Stomach (tissue), 9 donors: ENCODE results near the gene LYZL1. TPM values are rescaled to one million over a fixed set of nuclear protein-coding genes. Genes with fewer than 3 reads are reported as not detected.
A peak's percentile ranks its signal among the peaks of the same experiment; 100 is the strongest.

Experiments used
- DNase-seq, 2 donors: peaks; one replicate each; pipeline versions ENCODE4 v3.0.0 to v3.0.0-alpha.2; 2013 to 2019
- H3K27ac ChIP-seq, 5 donors: fragments of 200-600 bp in 4 of 5; sonication (generic) in 4 of 5; one replicate each; pipeline ENCODE4 v1.5.1; 2013 to 2019; ENCODE audit warnings: mild to moderate bottlenecking in 1 of 5, moderate library complexity in 1 of 5
- H3K27me3 ChIP-seq, 3 donors: fragments of 200-600 bp; sonication (generic); one replicate each; pipeline ENCODE4 v1.5.1; 2017 to 2019; ENCODE audit warnings: mixed run types in 1 of 3
- H3K36me3 ChIP-seq, 4 donors: fragments of 200-600 bp; sonication (generic); 1 replicate in 3 of 4; 2 replicates in 1 of 4; pipeline ENCODE4 v1.5.1; 2016 to 2019
- H3K4me1 ChIP-seq, 4 donors: fragments of 200-600 bp; sonication (generic); one replicate each; pipeline ENCODE4 v1.5.1; 2016 to 2019
- H3K4me3 ChIP-seq, 4 donors: fragments of 200-600 bp; sonication (generic) in 3 of 4; one replicate each; pipeline ENCODE4 v1.5.1; 2016 to 2019; ENCODE audit warnings: mild to moderate bottlenecking in 1 of 4
- H3K9me3 ChIP-seq, 4 donors: fragments of 200-600 bp; sonication (generic); one replicate each; pipeline ENCODE4 v1.5.1; 2016 to 2019
- CTCF ChIP-seq, 7 experiments: fragments of 450-650 bp in 4 of 7; fragments of 200-600 bp in 3 of 7; sonication (generic) in 3 of 7; IDR thresholded peaks; one replicate each; pipeline ENCODE4 v1.5.1; 2016 to 2019; ENCODE audit warnings: antibody characterized with exemption in 7 of 7, control low read depth in 2 of 7, mild to moderate bottlenecking in 1 of 7
- EP300 ChIP-seq: sonication (generic); formaldehyde crosslinking; IDR thresholded peaks from one replicate; pipeline ENCODE4 v1.6.1; 2017; ENCODE audit warnings: antibody characterized with exemption
- POLR2A ChIP-seq, 4 donors: fragments of 450-650 bp; IDR thresholded peaks; one replicate each; pipeline ENCODE4 v1.6.1; 2016; ENCODE audit warnings: antibody characterized with exemption in 4 of 4, control low read depth in 2 of 4, mild to moderate bottlenecking in 1 of 4, moderate library complexity in 1 of 4
- POLR2AphosphoS5 ChIP-seq, 3 donors: sonication (generic); formaldehyde crosslinking; IDR thresholded peaks; one replicate each; pipeline ENCODE4 v1.6.1; 2016; ENCODE audit warnings: antibody characterized with exemption in 3 of 3
- WGBS, 5 donors: extraction: QIAGEN DNeasy Blood & Tissue Kit in 3 of 5; methylation state at CpG; one replicate each; pipeline versions ENCODE4 v1.1.5 to v1.1.7; 2013 to 2018; 5-methylcytosine and 5-hydroxymethylcytosine counted together
- intact Hi-C: fragments of 100-400 bp; cut with DNase I; formaldehyde crosslinking; loops from one replicate; pipeline ENCODE4 v1.15.1; 2023; ENCODE audit warnings: low total_unique reads
- polyA plus RNA-seq, 3 donors: library from polyadenylated mRNA; stranded (reverse); fragments of 200-250 nt; gene quantifications; one replicate each; pipeline ENCODE4 v1.2.3, GENCODE V29; 2013
- total RNA-seq, 5 donors: library from RNA; depleted of rRNA; stranded (reverse); fragments of >200 nt; gene quantifications; one replicate each; pipeline versions ENCODE4 v1.1.0 to v1.2.3, GENCODE V29; 2014 to 2016
- donor health status: healthy with polysubstance abuse.
- donor health status: Bipolar disorder and iron deficiency.
- donor health status: healthy.

LYZL1 gene
- total and polyA plus RNA-seq, 8 donors, result not detected

- TF ChIP-seq POLR2A (IDR thresholded peaks at IDR 0.05) (no peak), EP300 (no peak), CTCF (IDR thresholded peaks at IDR 0.05) (no peak), POLR2AphosphoS5 (IDR thresholded peaks at IDR 0.05) (no peak)
- Histone ChIP-seq H3K27ac (no peak overlapping the region), H3K4me3 (no peak overlapping the region), H3K27me3 (peaks cover 0 to 9% (median 4%) of the 10 kb centered on the region in 3 donors), H3K4me1 (no peaks in the 10 kb centered on the region), H3K36me3 (no peaks in the 10 kb centered on the region), H3K9me3 (peaks cover 0 to 11% (median 3%) of the 10 kb centered on the region in 4 donors)
- peak in 1 of 2 donors; percentile 22 for DNase-seq
- intact Hi-C loops, result no loop called here
- WGBS, 5 donors, result 62 to 79% (median 75%) methylated on average over 18 of the region's 18 CpGs
Measured at GRCh38 chr10:29344073-29344820, 55.4 kb downstream of the LYZL1 start.

GRCh38 chr10:29345144-29345909, 56.5 kb downstream of the LYZL1 start:
- Histone ChIP-seq H3K4me3 (no peak overlapping the region), H3K4me1 (no peaks in the 10 kb centered on the region), H3K27ac (no peak overlapping the region), H3K27me3 (peaks cover 0 to 9% (median 4%) of the 10 kb centered on the region in 3 donors), H3K9me3 (peaks cover 0 to 11% (median 3%) of the 10 kb centered on the region in 4 donors), H3K36me3 (no peaks in the 10 kb centered on the region)
- DNase-seq, result no peak
- TF ChIP-seq CTCF (IDR thresholded peaks at IDR 0.05) (no peak), POLR2A (IDR thresholded peaks at IDR 0.05) (no peak), POLR2AphosphoS5 (IDR thresholded peaks at IDR 0.05) (no peak), EP300 (no peak)
- intact Hi-C loops, result no loop called here
- WGBS, 5 donors, result 67 to 80% (median 73%) methylated on average over 9 of the region's 9 CpGs

- TF ChIP-seq POLR2AphosphoS5 (IDR thresholded peaks at IDR 0.05), result no peak
- TF ChIP-seq POLR2A (IDR thresholded peaks at IDR 0.05), result no peak
- no peak for TF ChIP-seq CTCF (IDR thresholded peaks at IDR 0.05)
- TF ChIP-seq EP300, result no peak
- intact Hi-C loops, result no loop called here
- no peak overlapping the region for H3K27ac ChIP-seq
- no peaks in the 10 kb centered on the region for H3K4me1 ChIP-seq
- peaks cover 0 to 11% (median 3%) of the 10 kb centered on the region in 4 donors for H3K9me3 ChIP-seq
- no peaks in the 10 kb centered on the region for H3K36me3 ChIP-seq
- H3K27me3 ChIP-seq, result peaks cover 0 to 9% (median 4%) of the 10 kb centered on the region in 3 donors
- 88 to 96% (median 95%) methylated on average over 3 of the region's 3 CpGs for WGBS, 5 donors
- no peak for DNase-seq
- H3K4me3 ChIP-seq, result no peak overlapping the region
Measured at GRCh38 chr10:29345910-29346209, 57.0 kb downstream of the LYZL1 start.

- no peak for DNase-seq
- WGBS, 5 donors, result 74 to 81% (median 74%) methylated on average over 8 to 9 of the region's 9 CpGs
Measured at GRCh38 chr10:29346296-29347001, 57.6 kb downstream of the LYZL1 start.

More at GRCh38 chr10:29346296-29347001, 57.6 kb downstream of the LYZL1 start:
- Histone ChIP-seq H3K27me3 (peaks cover 0 to 9% (median 4%) of the 10 kb centered on the region in 3 donors), H3K4me3 (no peak overlapping the region), H3K9me3 (peaks cover 0 to 11% (median 3%) of the 10 kb centered on the region in 4 donors), H3K27ac (no peak overlapping the region), H3K4me1 (no peaks in the 10 kb centered on the region), H3K36me3 (no peaks in the 10 kb centered on the region)
- no peak for TF ChIP-seq POLR2AphosphoS5 (IDR thresholded peaks at IDR 0.05)
- no peak for TF ChIP-seq CTCF (IDR thresholded peaks at IDR 0.05)
- TF ChIP-seq POLR2A (IDR thresholded peaks at IDR 0.05), result no peak
- TF ChIP-seq EP300, result no peak
- intact Hi-C loops, result no loop called here
